PFSK-1 (cell line): Measurements from ENCODE around the gene ITGA3.

Experiments
- REST ChIP-seq, 2 experiments: IDR thresholded peaks; 2 replicates each; pipeline versions ENCODE4 v1.6.1 to v1.8.0; 2011 to 2012; ENCODE audit warnings: low read depth in 2 of 2, low read length in 2 of 2, control low read depth in 1 of 2, inconsistent platforms in 1 of 2, mild to moderate bottlenecking in 1 of 2, moderate library complexity in 1 of 2; ENCODE audit not compliant: insufficient read depth in 1 of 2
- SIN3A ChIP-seq: IDR thresholded peaks from 2 replicates; pipeline ENCODE4 v1.6.1; 2012; ENCODE audit warnings: mild to moderate bottlenecking, low read length, moderate library complexity, borderline replicate concordance; ENCODE audit not compliant: insufficient read depth

GRCh38 chr17:50027172-50027880 is 28.6 kb upstream of the ITGA3 start:
- no peak for TF ChIP-seq REST (IDR thresholded peaks at IDR 0.05; ENCODE audit: insufficient read depth in 1 of 2, low read depth in 2 of 2, low read length in 2 of 2)
- TF ChIP-seq SIN3A = no peak
